H1 (cell line): ENCODE data around the gene AKR1C2. TPM values are rescaled to one million over a fixed set of nuclear protein-coding genes. Genes with fewer than 3 reads are reported as not detected.
"Not testable (repeated sequence)": the region's sequence is repeated elsewhere in the genome, so short reads cannot be mapped to it uniquely, and the experiment has no call there.

Experiments
- CTCF ChIA-PET: fragments of 300-600 bp; sonication (Branson Sonifier 250); formaldehyde crosslinking; loops from one replicate; lab custom pipeline; 2021; ENCODE audit not compliant: partially characterized antibody; lab: Charles Lee
- POLR2A ChIA-PET: fragments of 300-600 bp; sonication (Branson Sonifier 250); formaldehyde crosslinking; loops from one replicate; lab custom pipeline; 2021; ENCODE audit warnings: inconsistent platforms; ENCODE audit not compliant: partially characterized antibody; lab: Charles Lee
- DNase-seq, 2 experiments: peaks; one replicate each; pipeline versions ENCODE4 v3.0.0 to v3.0.0-alpha.2; 2010 to 2022; ENCODE audit warnings: low spot score in 2 of 2, low read depth in 1 of 2, mixed read lengths in 1 of 2
- FAIRE-seq: peaks from 2 replicates; lab custom pipeline; 2011; peaks lifted over from hg19 to GRCh38; lab: Jason Lieb, UNC
- H2AFZ ChIP-seq: 2 replicates; pipeline ENCODE4 v1.8.1; 2012; ENCODE audit warnings: low read length, inconsistent platforms
- H2AK5ac ChIP-seq: 2 replicates; pipeline ENCODE4 v1.6.1; 2013; ENCODE audit warnings: low read depth, low read length
- H2BK120ac ChIP-seq: replicated peaks from 2 replicates; pipeline ENCODE3; 2013; ENCODE audit warnings: low read depth, low read length, inconsistent platforms
- H2BK12ac ChIP-seq: 2 replicates; pipeline ENCODE4 v1.6.1; 2013; ENCODE audit warnings: low read depth, low read length
- H2BK15ac ChIP-seq: 2 replicates; pipeline ENCODE4 v1.6.1; 2013; ENCODE audit warnings: low read length
- H2BK20ac ChIP-seq: 2 replicates; pipeline ENCODE4 v1.6.1; 2013; ENCODE audit warnings: low read length
- H2BK5ac ChIP-seq: 2 replicates; pipeline ENCODE4 v1.6.1; 2013; ENCODE audit warnings: low read depth, low read length
- H3K14ac ChIP-seq: 2 replicates; pipeline ENCODE4 v1.6.1; 2013; ENCODE audit warnings: inconsistent platforms; ENCODE audit not compliant: insufficient read length
- H3K18ac ChIP-seq: 2 replicates; pipeline ENCODE4 v1.6.1; 2013; ENCODE audit warnings: low read length; ENCODE audit errors: extremely low read depth
- H3K23ac ChIP-seq: 2 replicates; pipeline ENCODE4 v1.6.1; 2013; ENCODE audit warnings: inconsistent platforms; ENCODE audit not compliant: insufficient read length
- H3K23me2 ChIP-seq: 2 replicates; pipeline ENCODE4 v1.6.1; 2013; ENCODE audit warnings: low read depth, low read length
- H3K27ac ChIP-seq: 2 replicates; pipeline ENCODE4 v1.6.1; 2011; ENCODE audit warnings: low read depth, low read length, inconsistent platforms
- H3K27me3 ChIP-seq, 4 experiments: replicated peaks in 1 of 4; 1 replicate in 1 of 4; 2 replicates in 3 of 4; pipeline versions ENCODE4 v1.6.1 to v1.8.1; 2011 to 2013; ENCODE audit warnings: low read length in 3 of 4, mild to moderate bottlenecking in 3 of 4, inconsistent platforms in 2 of 4, mixed read lengths in 2 of 4, moderate library complexity in 1 of 4; ENCODE audit not compliant: control insufficient read depth in 3 of 4, insufficient read depth in 3 of 4; ENCODE audit errors: extremely low read depth in 1 of 4
- H3K36me3 ChIP-seq, 4 experiments: 2 replicates each; pipeline versions ENCODE4 v1.6.1 to v1.8.1; 2011 to 2013; ENCODE audit warnings: mild to moderate bottlenecking in 4 of 4, low read length in 3 of 4, moderate library complexity in 2 of 4, control low read depth in 1 of 4, inconsistent platforms in 1 of 4; ENCODE audit not compliant: insufficient read depth in 4 of 4, control insufficient read depth in 2 of 4
- H3K4ac ChIP-seq: replicated peaks from 2 replicates; pipeline ENCODE3; 2013; ENCODE audit warnings: low read length, low read depth, mixed read lengths, inconsistent platforms; ENCODE audit not compliant: insufficient read length
- H3K4me1 ChIP-seq, 4 experiments: replicated peaks in 1 of 4; 1 replicate in 1 of 4; 2 replicates in 3 of 4; pipeline versions ENCODE4 v1.6.1 to v1.8.1; 2011 to 2013; ENCODE audit warnings: low read length in 3 of 4, inconsistent platforms in 2 of 4, mixed read lengths in 1 of 4; ENCODE audit not compliant: insufficient read depth in 4 of 4, control insufficient read depth in 3 of 4
- H3K4me2 ChIP-seq, 2 experiments: 2 replicates each; pipeline versions ENCODE4 v1.6.1 to v1.8.1; 2011 to 2013; ENCODE audit warnings: low read depth in 2 of 2, low read length in 2 of 2, control low read depth in 1 of 2, inconsistent platforms in 1 of 2, mild to moderate bottlenecking in 1 of 2; ENCODE audit not compliant: insufficient read depth in 1 of 2
- H3K4me3 ChIP-seq, 4 experiments: fragments of 200-600, 300-600 bp in 1 of 4; sonication (generic), shearing (Covaris generic), sonication (Bioruptor Twin) in 1 of 4; 2 replicates each; pipeline versions ENCODE4 v1.5.1 to v1.8.1; 2011 to 2016; ENCODE audit warnings: low read length in 4 of 4, low read depth in 3 of 4, control low read depth in 2 of 4, inconsistent platforms in 2 of 4, mild to moderate bottlenecking in 2 of 4, mixed read lengths in 1 of 4, moderate library complexity in 1 of 4; ENCODE audit not compliant: insufficient read depth in 2 of 4; ENCODE audit errors: extremely low read depth in 1 of 4
- H3K56ac ChIP-seq: replicated peaks from 2 replicates; pipeline ENCODE3; 2013; ENCODE audit warnings: low read depth, mild to moderate bottlenecking, mixed read lengths, low read length, inconsistent platforms; ENCODE audit not compliant: insufficient read length
- H3K79me1 ChIP-seq: 2 replicates; pipeline ENCODE4 v1.6.1; 2013; ENCODE audit warnings: low read depth, low read length, control low read depth
- H3K79me2 ChIP-seq, 2 experiments: 2 replicates each; pipeline versions ENCODE4 v1.6.1 to v1.8.1; 2012 to 2013; ENCODE audit warnings: low read length in 2 of 2, mild to moderate bottlenecking in 2 of 2, inconsistent platforms in 1 of 2; ENCODE audit not compliant: insufficient read depth in 2 of 2, control insufficient read depth in 1 of 2
- H3K9ac ChIP-seq, 4 experiments: replicated peaks in 1 of 4; 1 replicate in 1 of 4; 2 replicates in 3 of 4; pipeline versions ENCODE4 v1.6.1 to v1.8.1; 2011 to 2013; ENCODE audit warnings: low read depth in 3 of 4, low read length in 3 of 4, control low read depth in 2 of 4, mild to moderate bottlenecking in 2 of 4, moderate library complexity in 2 of 4, inconsistent platforms in 1 of 4; ENCODE audit errors: extremely low read depth in 1 of 4
- H3K9me3 ChIP-seq, 2 experiments: 2 replicates each; pipeline versions ENCODE4 v1.6.1 to v1.8.1; 2012 to 2013; ENCODE audit warnings: mild to moderate bottlenecking in 2 of 2, moderate library complexity in 2 of 2, control low read depth in 1 of 2, inconsistent platforms in 1 of 2, low read depth in 1 of 2, low read length in 1 of 2, mixed read lengths in 1 of 2; ENCODE audit not compliant: insufficient read depth in 2 of 2
- H4K20me1 ChIP-seq, 2 experiments: replicated peaks in 1 of 2; 2 replicates each; pipeline versions ENCODE3 to v1.8.1; 2011 to 2013; ENCODE audit warnings: inconsistent platforms in 2 of 2, low read length in 2 of 2, mild to moderate bottlenecking in 1 of 2; ENCODE audit not compliant: insufficient read depth in 2 of 2, control insufficient read depth in 1 of 2
- H4K5ac ChIP-seq: 2 replicates; pipeline ENCODE4 v1.6.1; 2013; ENCODE audit warnings: low read length, low read depth, mixed read lengths, inconsistent platforms; ENCODE audit not compliant: insufficient read length
- H4K8ac ChIP-seq: 2 replicates; pipeline ENCODE4 v1.8.0; 2013; ENCODE audit warnings: mild to moderate bottlenecking, moderate library complexity, low read length, inconsistent platforms; ENCODE audit not compliant: insufficient read depth; ENCODE audit errors: extremely low read depth
- H4K91ac ChIP-seq: replicated peaks from 2 replicates; pipeline ENCODE3; 2013; ENCODE audit warnings: low read length, mixed read lengths, inconsistent platforms; ENCODE audit not compliant: insufficient read length
- WGBS, 2 experiments: shearing (Covaris generic) in 1 of 2; methylation state at CpG; one replicate each; pipeline versions ENCODE4 v1.1.6 to v1.1.7; 2013 to 2015; ENCODE audit warnings: low lambda C conversion rate in 2 of 2, mixed read lengths in 2 of 2, inconsistent platforms in 1 of 2, low coverage in 1 of 2, missing lambda C conversion rate in 1 of 2; ENCODE audit not compliant: insufficient replicate concordance in 2 of 2, insufficient coverage in 1 of 2, insufficient read length in 1 of 2; ENCODE audit errors: extremely low coverage in 1 of 2, missing lambda C conversion rate in 1 of 2; 5-methylcytosine and 5-hydroxymethylcytosine counted together
- polyA plus RNA-seq, 7 experiments: library from polyadenylated mRNA; depleted of rRNA in 3 of 7; stranded (reverse) in 5 of 7; unstranded in 2 of 7; fragments of >200 nt in 5 of 7; fragments of 200-250 nt in 2 of 7; gene quantifications; 1 replicate in 5 of 7; 2 replicates in 1 of 7; 4 replicates in 1 of 7; pipeline versions ENCODE4 v1.2.1 to v1.2.3, GENCODE V29; 2011 to 2013; ENCODE audit warnings: missing spikeins in 2 of 7, mixed read lengths in 2 of 7
- total RNA-seq: library from RNA; stranded (reverse); fragmentation: NEBNext Ultra II Directional; extraction: Animal tissue kit (Norgen Biotek cat#: 25700); gene quantifications from 2 replicates; pipeline ENCODE4 v1.2.1, GENCODE V29; 2021

AKR1C2 gene
- total and polyA plus RNA-seq, 2 of the 8 experiments (the other 6 are each of a cell fraction or from before 2014, with no cell fraction given): 0.77 to 1.2 TPM

GRCh38 chr10:4994260-4994659 lies 9.4 kb downstream of the AKR1C2 start:
- H3K18ac ChIP-seq, H3K79me1 ChIP-seq, H2BK15ac ChIP-seq, H2BK120ac ChIP-seq, H4K5ac ChIP-seq, H4K91ac ChIP-seq, H2AK5ac ChIP-seq, H2AFZ ChIP-seq, POLR2A ChIA-PET, H2BK12ac ChIP-seq, H3K4me3 ChIP-seq, H3K9me3 ChIP-seq, H3K56ac ChIP-seq, H3K4ac ChIP-seq, H3K9ac ChIP-seq, H3K4me2 ChIP-seq, H4K8ac ChIP-seq, H3K79me2 ChIP-seq, H3K27ac ChIP-seq, H2BK20ac ChIP-seq, H3K36me3 ChIP-seq, H3K23me2 ChIP-seq, FAIRE-seq, H3K27me3 ChIP-seq, H4K20me1 ChIP-seq, H3K14ac ChIP-seq, CTCF ChIA-PET, DNase-seq, H2BK5ac ChIP-seq, H3K4me1 ChIP-seq, H3K23ac ChIP-seq: not testable (repeated sequence)

GRCh38 chr10:4992564-4992963 lies 11.1 kb downstream of the AKR1C2 start:
- H4K91ac ChIP-seq, H3K79me1 ChIP-seq, H2BK12ac ChIP-seq, H4K5ac ChIP-seq, H3K4me3 ChIP-seq, H3K9ac ChIP-seq, H3K4me2 ChIP-seq, H2BK5ac ChIP-seq, H2BK15ac ChIP-seq, H3K23me2 ChIP-seq, H3K36me3 ChIP-seq, H3K14ac ChIP-seq, H4K20me1 ChIP-seq, H3K56ac ChIP-seq, H3K27ac ChIP-seq, H3K79me2 ChIP-seq, H2BK20ac ChIP-seq, H2AK5ac ChIP-seq, H3K18ac ChIP-seq, H2AFZ ChIP-seq, CTCF ChIA-PET, H4K8ac ChIP-seq, H3K4ac ChIP-seq, FAIRE-seq, H3K9me3 ChIP-seq, H3K4me1 ChIP-seq, H2BK120ac ChIP-seq, DNase-seq, POLR2A ChIA-PET, H3K27me3 ChIP-seq, H3K23ac ChIP-seq: not testable (repeated sequence)
- 93% methylated on average over 10 of the region's 10 CpGs; no CpG with 5 or more reads in 1 of the 2 experiments for WGBS, 2 experiments
